Neural progenitor cell (in vitro differentiated cells): ENCODE data around the gene CLDN16.

ENCODE experiments used
- EZH2phosphoT487 ChIP-seq: fragments of 200-600 bp; sonication (generic); IDR thresholded peaks from 2 replicates; pipeline ENCODE4 v1.6.1; 2017; ENCODE audit warnings: antibody characterized with exemption
- TF ChIP-seq, protein P1 (sequence below): fragments of 200-600 bp; sonication (generic); IDR thresholded peaks from 2 replicates; pipeline ENCODE4 v1.5.1; 2017; ENCODE audit warnings: antibody characterized with exemption, mild to moderate bottlenecking

DNA sequence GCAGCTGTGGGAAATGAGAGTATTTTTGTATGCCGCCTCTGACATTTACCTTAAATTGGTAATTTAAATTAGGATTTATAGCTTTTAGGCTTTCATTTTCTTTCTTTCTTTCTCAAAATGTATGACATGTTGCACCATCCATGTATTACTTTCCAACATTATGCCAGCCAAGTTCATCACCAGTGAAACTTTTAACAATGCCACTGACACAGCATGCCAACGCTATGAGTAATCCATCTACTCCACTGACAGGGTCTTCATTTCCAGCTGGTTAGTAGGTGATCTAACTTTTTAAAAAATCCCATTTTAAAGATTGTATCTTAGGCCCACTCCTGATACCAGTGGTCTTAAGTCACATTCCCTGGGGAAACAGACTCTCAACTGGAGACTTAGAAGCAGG lies 21.8 kb upstream of the CLDN16 start:
- no peak for TF ChIP-seq EZH2phosphoT487
- TF ChIP-seq, protein P1, sequence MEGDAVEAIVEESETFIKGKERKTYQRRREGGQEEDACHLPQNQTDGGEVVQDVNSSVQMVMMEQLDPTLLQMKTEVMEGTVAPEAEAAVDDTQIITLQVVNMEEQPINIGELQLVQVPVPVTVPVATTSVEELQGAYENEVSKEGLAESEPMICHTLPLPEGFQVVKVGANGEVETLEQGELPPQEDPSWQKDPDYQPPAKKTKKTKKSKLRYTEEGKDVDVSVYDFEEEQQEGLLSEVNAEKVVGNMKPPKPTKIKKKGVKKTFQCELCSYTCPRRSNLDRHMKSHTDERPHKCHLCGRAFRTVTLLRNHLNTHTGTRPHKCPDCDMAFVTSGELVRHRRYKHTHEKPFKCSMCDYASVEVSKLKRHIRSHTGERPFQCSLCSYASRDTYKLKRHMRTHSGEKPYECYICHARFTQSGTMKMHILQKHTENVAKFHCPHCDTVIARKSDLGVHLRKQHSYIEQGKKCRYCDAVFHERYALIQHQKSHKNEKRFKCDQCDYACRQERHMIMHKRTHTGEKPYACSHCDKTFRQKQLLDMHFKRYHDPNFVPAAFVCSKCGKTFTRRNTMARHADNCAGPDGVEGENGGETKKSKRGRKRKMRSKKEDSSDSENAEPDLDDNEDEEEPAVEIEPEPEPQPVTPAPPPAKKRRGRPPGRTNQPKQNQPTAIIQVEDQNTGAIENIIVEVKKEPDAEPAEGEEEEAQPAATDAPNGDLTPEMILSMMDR = no peak
